GM21447 (cell line): ENCODE data around the gene MRPL38.
"Not testable (repeated sequence)": the region's sequence is repeated elsewhere in the genome, so short reads cannot be mapped to it uniquely, and the experiment has no call there.

Experiments used
- ATAC-seq: cut with Tn5 transposase; IDR thresholded peaks from one replicate; pipeline ENCODE4 v1.9.1; 2021; ENCODE audit not compliant: unreplicated experiment

MRPL38 gene

GRCh38 chr17:75855310-75856061, 49.2 kb downstream of the MRPL38 start, which contains the start of gene WBP2:
TSS of gene WBP2 (minus strand) at chr17:75855335. CDS start at chr17:75855297, 38 bp downstream.
- ATAC-seq = peak; percentile 80

GRCh38 chr17:75854881-75855309, 49.8 kb downstream of the MRPL38 start:
- ATAC-seq = no peak

- no peak for ATAC-seq
Observed at GRCh38 chr17:75854101-75854748, 50.5 kb downstream of the MRPL38 start.

GRCh38 chr17:75853433-75853832, 51.3 kb downstream of the MRPL38 start:
- ATAC-seq = no peak

GRCh38 chr17:75851693-75851991, 53.0 kb downstream of the MRPL38 start:
- not testable (repeated sequence) for ATAC-seq

- ATAC-seq = no peak
Observed at GRCh38 chr17:75850928-75851692, 53.6 kb downstream of the MRPL38 start.

GRCh38 chr17:75849724-75850123, 55.0 kb downstream of the MRPL38 start:
- no peak for ATAC-seq

- ATAC-seq = no peak
Observed at GRCh38 chr17:75849279-75849646, 55.4 kb downstream of the MRPL38 start.
